NB4 (cell line): ENCODE measurements around the gene FMNL2.

Source experiments
- MAX ChIP-seq: IDR thresholded peaks from 2 replicates; pipeline ENCODE4 v1.6.1; 2011; ENCODE audit warnings: low read depth, low read length
- MYC ChIP-seq: IDR thresholded peaks from 2 replicates; pipeline ENCODE4 v1.6.1; 2011; ENCODE audit warnings: low read depth, low read length
- POLR2A ChIP-seq: IDR thresholded peaks from 2 replicates; pipeline ENCODE4 v1.6.1; 2011; ENCODE audit warnings: mild to moderate bottlenecking; ENCODE audit not compliant: insufficient read length; ENCODE audit errors: extremely low read depth
- TF ChIP-seq, protein P1 (sequence below): IDR thresholded peaks from one replicate; pipeline ENCODE4 v1.5.1; 2012; ENCODE audit warnings: low read depth, low read length

DNA sequence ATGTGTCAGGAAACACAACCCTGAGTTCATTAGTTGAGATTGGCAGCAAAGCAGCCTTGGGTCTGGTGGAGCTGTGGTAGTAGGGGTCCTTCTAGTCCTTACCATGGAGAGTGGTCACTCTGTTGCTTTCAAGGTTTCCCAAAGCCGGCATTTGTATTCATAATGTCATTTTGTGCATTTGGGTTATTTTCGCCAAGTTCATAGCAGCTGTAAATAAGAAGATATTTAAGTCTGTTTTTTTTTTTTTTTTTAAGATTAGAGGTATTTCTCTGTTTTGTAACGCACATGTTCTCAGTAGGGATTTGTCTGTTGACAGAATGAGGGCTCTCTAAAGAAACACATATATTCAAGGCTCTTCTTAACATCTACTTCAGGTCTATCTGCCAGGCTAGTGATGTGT is 268.2 kb downstream of the FMNL2 start:
- TF ChIP-seq, protein P1, sequence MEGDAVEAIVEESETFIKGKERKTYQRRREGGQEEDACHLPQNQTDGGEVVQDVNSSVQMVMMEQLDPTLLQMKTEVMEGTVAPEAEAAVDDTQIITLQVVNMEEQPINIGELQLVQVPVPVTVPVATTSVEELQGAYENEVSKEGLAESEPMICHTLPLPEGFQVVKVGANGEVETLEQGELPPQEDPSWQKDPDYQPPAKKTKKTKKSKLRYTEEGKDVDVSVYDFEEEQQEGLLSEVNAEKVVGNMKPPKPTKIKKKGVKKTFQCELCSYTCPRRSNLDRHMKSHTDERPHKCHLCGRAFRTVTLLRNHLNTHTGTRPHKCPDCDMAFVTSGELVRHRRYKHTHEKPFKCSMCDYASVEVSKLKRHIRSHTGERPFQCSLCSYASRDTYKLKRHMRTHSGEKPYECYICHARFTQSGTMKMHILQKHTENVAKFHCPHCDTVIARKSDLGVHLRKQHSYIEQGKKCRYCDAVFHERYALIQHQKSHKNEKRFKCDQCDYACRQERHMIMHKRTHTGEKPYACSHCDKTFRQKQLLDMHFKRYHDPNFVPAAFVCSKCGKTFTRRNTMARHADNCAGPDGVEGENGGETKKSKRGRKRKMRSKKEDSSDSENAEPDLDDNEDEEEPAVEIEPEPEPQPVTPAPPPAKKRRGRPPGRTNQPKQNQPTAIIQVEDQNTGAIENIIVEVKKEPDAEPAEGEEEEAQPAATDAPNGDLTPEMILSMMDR: no peak
- TF ChIP-seq POLR2A: no peak
- no peak for TF ChIP-seq MAX
- no peak for TF ChIP-seq MYC
